HepG2 (cell line): ENCODE results near the gene PGA4. TPM values are rescaled to one million over a fixed set of nuclear protein-coding genes. Genes with fewer than 3 reads are reported as not detected.

ENCODE experiments used
- ATAC-seq: fragments of 200-7000 bp; cut with Tn5 transposase; 3 replicates; pipeline ENCODE4 v1.9.1; 2020; ENCODE audit warnings: mild to moderate bottlenecking, moderate library complexity
- BruUV-seq: library from RNA; stranded (reverse); fragments of 400-500 nt; replicated peaks from 2 replicates; lab custom pipeline; 2021; lab: Mats Ljungman, UMichigan
- CTCF ChIA-PET: fragments of 300-600 bp; formaldehyde crosslinking; extraction: SDS; loops from one replicate; lab custom pipeline; 2021; ENCODE audit warnings: low total read pairs, inconsistent platforms, low intra/inter-chr PET ratio; lab: Yijun Ruan, JAX
- POLR2A ChIA-PET: fragments of 350-600 bp; sonication (Branson Sonifier 250); formaldehyde crosslinking; loops from one replicate; lab custom pipeline; 2020; ENCODE audit warnings: antibody characterized with exemption, inconsistent platforms; lab: Yijun Ruan, JAX
- DNase-seq: peaks from one replicate; pipeline ENCODE4 v3.0.0-alpha.2; 2015; ENCODE audit warnings: low spot score
- FAIRE-seq: peaks from 3 replicates; lab custom pipeline; 2011; peaks lifted over from hg19 to GRCh38; lab: Jason Lieb, UNC
- H2AFZ ChIP-seq: one replicate; pipeline ENCODE4 v1.6.1; 2011; ENCODE audit warnings: low read length, inconsistent platforms
- H3K27ac ChIP-seq: fragments of 300-600 bp; 3 replicates; pipeline ENCODE4 v1.8.0; 2011; ENCODE audit warnings: mixed run types, mild to moderate bottlenecking, mixed read lengths, low read length, inconsistent platforms; ENCODE audit not compliant: insufficient read depth; ENCODE audit errors: extremely low read length
- H3K27me3 ChIP-seq, 2 experiments: fragments of 200-600 bp in 1 of 2; 2 replicates in 1 of 2; 3 replicates in 1 of 2; pipeline versions ENCODE4 v1.6.0 to v1.8.0; 2011; ENCODE audit warnings: low read length in 2 of 2, mild to moderate bottlenecking in 2 of 2, moderate library complexity in 2 of 2, inconsistent platforms in 1 of 2; ENCODE audit not compliant: insufficient read depth in 2 of 2, control insufficient read depth in 1 of 2
- H3K36me3 ChIP-seq, 2 experiments: fragments of 200-600 bp in 1 of 2; replicated peaks in 1 of 2; 2 replicates in 1 of 2; 3 replicates in 1 of 2; pipeline versions ENCODE4 v1.5.1 to v1.8.0; 2011; ENCODE audit warnings: low read length in 2 of 2, inconsistent platforms in 1 of 2; ENCODE audit not compliant: insufficient read depth in 2 of 2, control insufficient read depth in 1 of 2
- H3K4me1 ChIP-seq: 2 replicates; pipeline ENCODE4 v1.5.1; 2012; ENCODE audit warnings: low read length, inconsistent platforms; ENCODE audit not compliant: insufficient read depth
- H3K4me2 ChIP-seq: 2 replicates; pipeline ENCODE4 v1.6.0; 2011; ENCODE audit warnings: low read depth, low read length, inconsistent platforms
- H3K4me3 ChIP-seq, 3 experiments: fragments of 200-600 bp in 1 of 3; sonication (generic), shearing (Covaris generic) in 1 of 3; replicated peaks in 1 of 3; 2 replicates each; pipeline ENCODE4 v1.5.1; 2011 to 2016; ENCODE audit warnings: low read length in 3 of 3, inconsistent platforms in 2 of 3, low read depth in 2 of 3, mild to moderate bottlenecking in 2 of 3, control low read depth in 1 of 3, mixed read lengths in 1 of 3; ENCODE audit not compliant: insufficient read depth in 1 of 3
- H3K79me2 ChIP-seq: one replicate; pipeline ENCODE4 v1.6.1; 2011; ENCODE audit warnings: low read length, inconsistent platforms; ENCODE audit not compliant: insufficient read depth
- H3K9ac ChIP-seq: 2 replicates; pipeline ENCODE4 v1.6.0; 2011; ENCODE audit warnings: mild to moderate bottlenecking, low read depth, low read length, inconsistent platforms; ENCODE audit not compliant: insufficient read depth
- H3K9me3 ChIP-seq: 2 replicates; pipeline ENCODE4 v1.5.1; 2012; ENCODE audit warnings: mild to moderate bottlenecking, low read length
- H4K20me1 ChIP-seq: 2 replicates; pipeline ENCODE4 v1.6.0; 2011; ENCODE audit warnings: inconsistent platforms, mild to moderate bottlenecking, low read length, moderate library complexity; ENCODE audit not compliant: insufficient read depth
- ETV6 ChIP-seq: sonication (generic); formaldehyde crosslinking; conservative IDR thresholded peaks from 2 replicates; pipeline ENCODE4 v1.4.0; 2020; ENCODE audit warnings: missing genetic modification reagents
- KLF11 ChIP-seq: IDR thresholded peaks from 2 replicates; pipeline ENCODE4 v1.6.1; 2016; ENCODE audit warnings: missing compliant biosample characterization
- KMT2A ChIP-seq: sonication (generic); formaldehyde crosslinking; IDR thresholded peaks from 2 replicates; pipeline ENCODE4 v1.4.0; 2020; ENCODE audit warnings: missing genetic modification reagents
- RAD21 ChIP-seq: fragments of 450-650 bp; formaldehyde crosslinking; IDR thresholded peaks from 2 replicates; pipeline ENCODE4 v1.5.0; 2020; ENCODE audit warnings: mild to moderate bottlenecking
- RAD51 ChIP-seq: fragments of 450-650 bp; IDR thresholded peaks from 2 replicates; pipeline ENCODE4 v1.6.1; 2016; ENCODE audit warnings: borderline replicate concordance
- SMC3 ChIP-seq: IDR thresholded peaks from 2 replicates; pipeline ENCODE4 v1.6.1; 2011; ENCODE audit warnings: low read length, improper control_type of control experiment
- ZBTB20 ChIP-seq: sonication (generic); formaldehyde crosslinking; IDR thresholded peaks from 2 replicates; pipeline ENCODE4 v1.8.1; 2023; ENCODE audit warnings: missing genetic modification reagents, low read depth, mild to moderate bottlenecking, borderline replicate concordance
- ZBTB7B ChIP-seq: sonication (generic); formaldehyde crosslinking; IDR thresholded peaks from 2 replicates; pipeline ENCODE4 v1.4.0; 2020; ENCODE audit warnings: missing genetic modification reagents
- ZC3H13 ChIP-seq: sonication (generic); formaldehyde crosslinking; IDR thresholded peaks from 2 replicates; pipeline ENCODE4 v1.8.1; 2023; ENCODE audit warnings: mild to moderate bottlenecking, missing genetic modification reagents, moderate library complexity
- ZNF496 ChIP-seq: sonication (generic); formaldehyde crosslinking; IDR thresholded peaks from 2 replicates; pipeline ENCODE4 v1.8.1; 2023; ENCODE audit warnings: mild to moderate bottlenecking, moderate library complexity, missing genetic modification reagents; ENCODE audit not compliant: insufficient replicate concordance
- ZNF557 ChIP-seq: sonication (generic); formaldehyde crosslinking; IDR thresholded peaks from 2 replicates; pipeline ENCODE4 v1.4.0; 2020; ENCODE audit warnings: missing genetic modification reagents
- WGBS: methylation state at CpG from one replicate; pipeline ENCODE4 v1.1.6; 2017; ENCODE audit warnings: low lambda C conversion rate; 5-methylcytosine and 5-hydroxymethylcytosine counted together
- in situ Hi-C: cut with HindIII; loops from 2 replicates; pipeline ENCODE4 v1.10.0; 2017; ENCODE audit warnings: low pct_unique_long_range_greater_than_20kb; ENCODE audit not compliant: extremely low pct_ligation_motif_present
- intact Hi-C: fragments of 100-400 bp; cut with micrococcal nuclease; formaldehyde crosslinking; loops from one replicate; pipeline ENCODE4 v1.10.0; 2022; ENCODE audit not compliant: unreplicated experiment
- polyA plus RNA-seq, 8 experiments: library from polyadenylated mRNA; depleted of rRNA in 3 of 8; stranded (reverse) in 7 of 8; unstranded in 1 of 8; fragments of >200 nt; fragmentation: Illumina TruSeq in 4 of 8; extraction: Trizol in 4 of 8; gene quantifications; 2 replicates each; pipeline versions ENCODE4 v1.2.1 to v1.2.3, GENCODE V29; 2011 to 2016; ENCODE audit warnings: low read depth in 4 of 8, missing spikeins in 1 of 8, mixed read lengths in 1 of 8; ENCODE audit not compliant: insufficient read depth in 1 of 8
- total RNA-seq, 5 experiments: library from RNA; depleted of rRNA; stranded (reverse); fragments of >200 nt; fragmentation: Illumina TruSeq; extraction: Trizol; gene quantifications; 2 replicates each; pipeline ENCODE4 v1.2.3, GENCODE V29; 2016; ENCODE audit warnings: low read depth in 1 of 5
- TF ChIP-seq, protein P1 (sequence below): sonication (generic); formaldehyde crosslinking; IDR thresholded peaks from 2 replicates; pipeline ENCODE4 v1.5.1; 2020; ENCODE audit warnings: missing genetic modification reagents, mild to moderate bottlenecking, borderline replicate concordance
- TF ChIP-seq, protein P2 (sequence below): sonication (generic); formaldehyde crosslinking; IDR thresholded peaks from 2 replicates; pipeline ENCODE4 v1.4.0; 2020; ENCODE audit warnings: missing genetic modification reagents

PGA4 gene
- total and polyA plus RNA-seq, 2 of the 13 experiments (the other 11 are each of a cell fraction or from before 2014, with no cell fraction given): not detected

DNA sequence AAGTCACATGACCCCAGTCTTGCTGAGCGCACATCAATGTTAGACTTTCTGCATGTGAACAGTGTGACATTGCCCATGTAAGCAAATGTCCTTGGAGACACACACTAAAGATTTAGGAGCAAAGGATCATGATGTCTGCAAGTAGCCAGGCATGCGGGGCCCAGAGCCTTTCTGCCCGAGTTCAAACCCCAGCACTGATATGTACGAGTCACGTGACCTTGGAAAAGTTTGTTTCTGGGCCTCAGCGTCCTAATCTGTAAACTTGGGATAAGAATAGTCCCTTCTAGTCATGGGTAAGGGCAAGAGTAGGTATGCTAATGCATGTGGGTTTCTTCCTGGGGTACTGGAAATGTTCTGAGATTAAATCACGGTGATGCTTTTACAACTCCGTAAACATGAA lies 35.6 kb upstream of the PGA4 start:
- Histone ChIP-seq H3K9ac (no peak overlapping the region), H3K9me3 (no peaks in the 10 kb centered on the region), H4K20me1 (no peaks in the 10 kb centered on the region), H3K79me2 (no peaks in the 10 kb centered on the region), H3K4me3 (no peak overlapping the region), H3K4me1 (no peaks in the 10 kb centered on the region), H2AFZ (no peak overlapping the region), H3K36me3 (no peaks in the 10 kb centered on the region), H3K27me3 (peaks cover 0 to 3% of the 10 kb centered on the region in 2 experiments; a peak in 2 of 5 replicates), H3K27ac (no peak overlapping the region), H3K4me2 (no peak overlapping the region)
- FAIRE-seq: no peak
- no peak for ATAC-seq
- BruUV-seq: no TSS peak
- POLR2A ChIA-PET: no interaction called here
- WGBS: 56% methylated on average over 8 of the region's 8 CpGs
- CTCF ChIA-PET: interaction anchor here (2.2 kb wide), 1 partner anchor 57 kb away, joined by 35 read pairs; no protein-coding TSS in a partner anchor
- intact Hi-C loops (no loop called here), in situ Hi-C loops (no loop called here)
- no peak for TF ChIP-seq ZNF557
- no peak for TF ChIP-seq ZNF496 (CRISPR knock-in tag)
- no peak for TF ChIP-seq KLF11 (CRISPR knock-in tag)
- no peak for TF ChIP-seq ETV6
- TF ChIP-seq RAD51: peak; percentile 32; the same call in 1 of the 2 replicates
- no peak for DNase-seq

DNA sequence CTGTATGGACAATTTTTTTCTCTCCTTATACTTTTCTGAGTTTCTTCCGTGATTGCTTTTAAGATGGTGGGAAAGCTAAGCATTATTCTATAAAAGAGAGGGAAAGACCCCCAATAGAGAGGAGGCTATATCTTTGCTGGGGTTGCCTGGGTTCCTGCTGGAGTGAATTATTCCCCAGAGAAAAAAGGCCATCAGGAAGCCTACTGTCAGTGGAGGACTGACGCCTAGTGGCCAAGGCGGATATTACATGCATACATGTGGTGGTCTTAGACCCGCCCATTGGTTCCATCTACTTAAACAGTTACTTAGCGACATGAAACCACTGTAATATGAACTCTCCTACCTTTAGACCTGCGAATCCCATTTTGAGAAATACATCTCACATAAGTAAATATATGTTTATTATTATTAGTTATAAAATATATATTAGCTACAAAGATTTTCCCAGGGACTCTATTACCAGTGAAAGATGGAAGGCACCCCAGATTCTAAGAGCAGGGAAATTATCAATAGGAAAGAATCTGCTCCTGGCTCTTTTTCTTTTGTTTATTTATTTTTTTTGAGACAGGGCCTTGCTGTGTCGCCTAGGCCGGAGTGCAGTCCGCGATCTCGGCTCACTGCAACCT lies 34.5 kb upstream of the PGA4 start:
- Histone ChIP-seq H3K4me2 (no peak overlapping the region), H3K27ac (no peak overlapping the region), H2AFZ (no peak overlapping the region), H3K4me3 (no peak overlapping the region), H3K36me3 (no peaks in the 10 kb centered on the region), H3K27me3 (peaks cover 0 to 3% of the 10 kb centered on the region in 2 experiments; a peak in 2 of 5 replicates), H3K9me3 (no peaks in the 10 kb centered on the region), H3K9ac (no peak overlapping the region), H3K4me1 (no peaks in the 10 kb centered on the region), H3K79me2 (no peaks in the 10 kb centered on the region), H4K20me1 (no peaks in the 10 kb centered on the region)
- DNase-seq (peak; percentile 60), FAIRE-seq (peak; percentile 65), ATAC-seq (peak; percentile 70)
- intact Hi-C loops: loop anchor here (1.0 kb wide), 1 partner anchor 58 kb away; no protein-coding TSS in a partner anchor
- WGBS: 31% methylated on average over 11 of the region's 11 CpGs
- in situ Hi-C loops: no loop called here
- ChIA-PET POLR2A (no interaction called here), CTCF (interaction anchor here (1.1 to 2.2 kb wide), 2 partner anchors 58 to 217 kb away, joined by 5 to 35 read pairs; no protein-coding TSS in a partner anchor)
- no TSS peak for BruUV-seq
- TF ChIP-seq SMC3 (peak; percentile 56), ZBTB7B (CRISPR knock-in tag) (peak; percentile 56; the same call in 1 of the 2 replicates), KMT2A (CRISPR knock-in tag) (no peak), ZC3H13 (CRISPR knock-in tag) (no peak), RAD21 (peak; percentile 55), ZBTB20 (CRISPR knock-in tag) (no peak)
- TF ChIP-seq, protein P1, sequence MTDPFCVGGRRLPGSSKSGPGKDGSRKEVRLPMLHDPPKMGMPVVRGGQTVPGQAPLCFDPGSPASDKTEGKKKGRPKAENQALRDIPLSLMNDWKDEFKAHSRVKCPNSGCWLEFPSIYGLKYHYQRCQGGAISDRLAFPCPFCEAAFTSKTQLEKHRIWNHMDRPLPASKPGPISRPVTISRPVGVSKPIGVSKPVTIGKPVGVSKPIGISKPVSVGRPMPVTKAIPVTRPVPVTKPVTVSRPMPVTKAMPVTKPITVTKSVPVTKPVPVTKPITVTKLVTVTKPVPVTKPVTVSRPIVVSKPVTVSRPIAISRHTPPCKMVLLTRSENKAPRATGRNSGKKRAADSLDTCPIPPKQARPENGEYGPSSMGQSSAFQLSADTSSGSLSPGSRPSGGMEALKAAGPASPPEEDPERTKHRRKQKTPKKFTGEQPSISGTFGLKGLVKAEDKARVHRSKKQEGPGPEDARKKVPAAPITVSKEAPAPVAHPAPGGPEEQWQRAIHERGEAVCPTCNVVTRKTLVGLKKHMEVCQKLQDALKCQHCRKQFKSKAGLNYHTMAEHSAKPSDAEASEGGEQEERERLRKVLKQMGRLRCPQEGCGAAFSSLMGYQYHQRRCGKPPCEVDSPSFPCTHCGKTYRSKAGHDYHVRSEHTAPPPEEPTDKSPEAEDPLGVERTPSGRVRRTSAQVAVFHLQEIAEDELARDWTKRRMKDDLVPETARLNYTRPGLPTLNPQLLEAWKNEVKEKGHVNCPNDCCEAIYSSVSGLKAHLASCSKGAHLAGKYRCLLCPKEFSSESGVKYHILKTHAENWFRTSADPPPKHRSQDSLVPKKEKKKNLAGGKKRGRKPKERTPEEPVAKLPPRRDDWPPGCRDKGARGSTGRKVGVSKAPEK (CRISPR knock-in tag): no peak
- TF ChIP-seq, protein P2, sequence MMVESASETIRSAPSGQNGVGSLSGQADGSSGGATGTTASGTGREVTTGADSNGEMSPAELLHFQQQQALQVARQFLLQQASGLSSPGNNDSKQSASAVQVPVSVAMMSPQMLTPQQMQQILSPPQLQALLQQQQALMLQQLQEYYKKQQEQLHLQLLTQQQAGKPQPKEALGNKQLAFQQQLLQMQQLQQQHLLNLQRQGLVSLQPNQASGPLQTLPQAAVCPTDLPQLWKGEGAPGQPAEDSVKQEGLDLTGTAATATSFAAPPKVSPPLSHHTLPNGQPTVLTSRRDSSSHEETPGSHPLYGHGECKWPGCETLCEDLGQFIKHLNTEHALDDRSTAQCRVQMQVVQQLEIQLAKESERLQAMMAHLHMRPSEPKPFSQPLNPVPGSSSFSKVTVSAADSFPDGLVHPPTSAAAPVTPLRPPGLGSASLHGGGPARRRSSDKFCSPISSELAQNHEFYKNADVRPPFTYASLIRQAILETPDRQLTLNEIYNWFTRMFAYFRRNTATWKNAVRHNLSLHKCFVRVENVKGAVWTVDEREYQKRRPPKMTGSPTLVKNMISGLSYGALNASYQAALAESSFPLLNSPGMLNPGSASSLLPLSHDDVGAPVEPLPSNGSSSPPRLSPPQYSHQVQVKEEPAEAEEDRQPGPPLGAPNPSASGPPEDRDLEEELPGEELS (CRISPR knock-in tag): no peak
